Subcutaneous abdominal adipose tissue (tissue), 5 donors: Measurements from ENCODE around the gene GSC.
"Not testable (repeated sequence)": the region's sequence is repeated elsewhere in the genome, so short reads cannot be mapped to it uniquely, and the experiment has no call there.

Source experiments
- H3K27ac ChIP-seq: one replicate; pipeline ENCODE4 v1.7.0; 2013; ENCODE audit warnings: low read depth, mild to moderate bottlenecking, inconsistent platforms, low read length, moderate library complexity
- H3K27me3 ChIP-seq, 5 donors: one replicate each; pipeline ENCODE4 v1.7.0; 2013; ENCODE audit warnings: low read length in 5 of 5, inconsistent platforms in 1 of 5; ENCODE audit not compliant: control insufficient read depth in 5 of 5, insufficient read depth in 4 of 5
- H3K36me3 ChIP-seq, 5 donors: one replicate each; pipeline ENCODE4 v1.7.0; 2013; ENCODE audit warnings: low read length in 5 of 5; ENCODE audit not compliant: control insufficient read depth in 5 of 5, insufficient read depth in 5 of 5
- H3K4me1 ChIP-seq, 5 donors: one replicate each; pipeline ENCODE4 v1.7.0; 2013; ENCODE audit warnings: low read length in 5 of 5, mild to moderate bottlenecking in 3 of 5, moderate library complexity in 1 of 5; ENCODE audit not compliant: control insufficient read depth in 5 of 5, insufficient read depth in 5 of 5
- H3K4me3 ChIP-seq, 5 donors: one replicate each; pipeline ENCODE4 v1.7.0; 2013; ENCODE audit warnings: low read length in 5 of 5, low read depth in 1 of 5
- H3K9ac ChIP-seq, 5 donors: one replicate each; pipeline ENCODE4 v1.7.0; 2013; ENCODE audit warnings: low read length in 5 of 5, mild to moderate bottlenecking in 4 of 5, moderate library complexity in 3 of 5
- H3K9me3 ChIP-seq, 5 donors: one replicate each; pipeline ENCODE4 v1.7.0; 2013; ENCODE audit warnings: low read length in 5 of 5; ENCODE audit not compliant: control insufficient read depth in 5 of 5
- donor health status: healthy.
- donor health status: healthy.
- donor health status: healthy.
- donor health status: healthy.
- donor health status: healthy.

Gene GSC

DNA sequence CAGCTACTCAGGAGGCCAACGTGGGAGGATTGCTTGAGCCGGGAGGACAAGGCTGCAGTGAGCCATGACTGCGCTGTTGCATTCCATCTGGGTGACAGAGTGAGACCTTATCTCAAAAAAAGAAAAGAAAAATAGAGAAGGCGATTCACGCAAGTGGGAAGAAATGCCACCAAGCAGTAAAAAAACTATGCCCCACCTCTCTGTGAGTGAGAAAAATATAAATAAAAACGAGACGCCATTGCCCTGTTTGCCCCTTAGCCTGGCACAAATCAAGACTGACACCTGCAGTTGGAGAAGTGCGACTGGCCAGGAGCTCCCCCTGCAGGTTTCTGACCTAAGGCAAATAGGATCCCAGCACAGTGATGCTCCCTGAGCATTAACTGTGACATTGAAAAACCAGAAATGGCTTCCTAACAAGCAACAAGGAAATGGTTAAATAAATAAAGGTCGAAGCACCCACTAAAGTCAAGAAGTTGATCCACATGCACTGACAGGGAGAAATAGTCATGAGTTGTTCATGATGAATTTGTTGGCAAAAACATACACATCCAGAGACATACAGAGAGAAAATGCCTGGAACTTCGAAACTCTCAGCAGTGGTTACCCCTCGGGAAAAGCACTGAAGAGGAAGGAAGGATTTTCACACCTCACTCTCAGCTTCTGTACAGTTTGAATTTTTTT lies 21.1 kb downstream of the GSC start:
- no peaks in the 10 kb centered on the region for H3K9me3 ChIP-seq
- no peaks in the 10 kb centered on the region for H3K36me3 ChIP-seq
- H3K27ac ChIP-seq: no peak overlapping the region
- no peaks in the 10 kb centered on the region for H3K27me3 ChIP-seq
- H3K4me3 ChIP-seq: no peak overlapping the region
- H3K9ac ChIP-seq: no peak overlapping the region
- H3K4me1 ChIP-seq: peaks cover 19 to 36% (median 31%) of the 10 kb centered on the region in 5 donors

DNA sequence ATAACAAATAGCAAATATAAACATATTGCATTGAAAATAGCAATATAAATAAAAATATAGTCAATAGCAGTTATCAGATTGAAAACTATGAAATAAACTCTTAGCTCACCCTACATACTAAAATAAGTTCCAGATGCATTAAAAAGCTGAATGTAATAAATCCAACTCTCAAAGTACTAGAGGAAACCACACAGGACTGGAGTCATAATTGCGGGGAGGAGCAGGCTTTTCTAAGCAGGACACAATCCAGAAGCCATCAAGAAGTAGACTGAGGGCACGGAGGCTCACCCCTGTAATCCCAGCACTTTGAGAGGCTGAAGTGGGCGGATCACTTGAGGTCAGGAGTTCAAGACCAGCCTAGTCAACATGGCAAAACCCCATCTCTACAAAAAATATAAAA lies 22.2 kb downstream of the GSC start:
- Histone ChIP-seq H3K4me3 (no peak overlapping the region), H3K36me3 (no peaks in the 10 kb centered on the region), H3K9ac (no peak overlapping the region), H3K4me1 (peaks cover 12 to 25% (median 22%) of the 10 kb centered on the region in 5 donors), H3K9me3 (no peaks in the 10 kb centered on the region), H3K27ac (no peak overlapping the region), H3K27me3 (no peaks in the 10 kb centered on the region)

DNA sequence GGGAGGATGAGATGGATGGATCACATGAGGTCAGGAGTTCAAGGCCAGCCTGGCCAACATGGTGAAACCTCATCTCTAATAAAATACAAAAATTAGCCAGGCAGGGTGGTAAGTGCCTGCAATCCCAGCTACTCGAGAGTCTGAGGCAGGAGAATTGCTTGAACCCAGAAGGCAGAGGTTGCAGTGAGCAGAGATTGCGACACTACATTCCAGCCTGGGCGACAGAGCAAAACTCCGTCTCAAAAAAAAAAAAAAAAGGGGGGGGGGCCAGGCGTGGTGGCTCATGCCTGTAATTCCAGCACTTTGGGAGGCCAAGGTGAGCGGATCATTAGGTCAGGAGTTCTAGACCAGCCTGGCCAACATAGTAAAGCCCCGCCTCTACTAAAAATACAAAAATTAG lies 22.8 kb downstream of the GSC start:
- not testable (repeated sequence) for H3K27me3 ChIP-seq, H3K9me3 ChIP-seq, H3K9ac ChIP-seq, H3K27ac ChIP-seq, H3K36me3 ChIP-seq, H3K4me3 ChIP-seq
- H3K4me1 ChIP-seq: peaks cover 12 to 24% (median 18%) of the 10 kb centered on the region in 5 donors

DNA sequence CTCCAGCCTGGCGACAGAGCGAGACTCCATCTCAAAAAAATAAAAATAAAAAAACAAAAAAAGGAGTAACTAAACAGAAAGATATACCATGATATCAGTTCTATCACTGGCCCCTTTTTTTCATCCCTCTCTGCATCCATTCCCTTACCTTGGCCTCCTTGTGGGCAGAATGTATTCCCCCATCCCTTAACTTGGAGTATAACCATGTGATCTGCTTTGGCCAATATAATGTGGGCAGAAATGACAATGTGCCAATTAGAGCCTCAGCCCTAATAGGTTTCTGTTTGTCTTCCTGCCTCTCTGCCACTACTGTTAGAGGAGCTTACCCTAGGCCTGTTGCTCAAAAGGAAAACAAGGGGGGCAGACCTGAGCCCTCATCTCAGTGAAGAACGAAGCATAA lies 23.8 kb downstream of the GSC start:
- Histone ChIP-seq H3K27ac (no peak overlapping the region), H3K27me3 (no peaks in the 10 kb centered on the region), H3K36me3 (no peaks in the 10 kb centered on the region), H3K9ac (no peak overlapping the region), H3K4me3 (no peak overlapping the region), H3K9me3 (no peaks in the 10 kb centered on the region), H3K4me1 (peaks cover 5 to 14% (median 9%) of the 10 kb centered on the region in 5 donors)

DNA sequence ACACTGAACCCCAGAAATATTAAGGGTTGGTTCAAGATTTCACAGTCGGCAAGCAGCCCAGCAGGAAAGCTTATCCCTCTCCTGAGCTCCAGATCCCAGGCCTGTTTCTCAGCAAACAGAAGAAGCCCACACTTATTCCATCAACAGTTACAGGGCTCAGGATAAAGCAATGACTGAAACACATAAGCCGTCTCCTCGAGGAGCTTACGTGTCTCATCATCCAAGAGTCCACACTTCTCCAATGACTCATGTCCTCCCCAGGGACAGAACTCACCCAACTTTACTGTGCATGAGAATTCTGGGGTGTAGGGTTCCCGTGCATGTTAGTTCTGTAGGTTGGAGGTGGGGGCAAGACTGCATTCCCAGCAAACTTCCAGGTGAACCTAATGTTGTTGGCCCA lies 31.2 kb downstream of the GSC start:
- Histone ChIP-seq H3K27me3 (no peaks in the 10 kb centered on the region), H3K4me1 (peaks cover 0 to 17% (median 16%) of the 10 kb centered on the region in 5 donors), H3K4me3 (no peak overlapping the region), H3K9me3 (no peaks in the 10 kb centered on the region), H3K9ac (no peak overlapping the region), H3K27ac (no peak overlapping the region), H3K36me3 (no peaks in the 10 kb centered on the region)

DNA sequence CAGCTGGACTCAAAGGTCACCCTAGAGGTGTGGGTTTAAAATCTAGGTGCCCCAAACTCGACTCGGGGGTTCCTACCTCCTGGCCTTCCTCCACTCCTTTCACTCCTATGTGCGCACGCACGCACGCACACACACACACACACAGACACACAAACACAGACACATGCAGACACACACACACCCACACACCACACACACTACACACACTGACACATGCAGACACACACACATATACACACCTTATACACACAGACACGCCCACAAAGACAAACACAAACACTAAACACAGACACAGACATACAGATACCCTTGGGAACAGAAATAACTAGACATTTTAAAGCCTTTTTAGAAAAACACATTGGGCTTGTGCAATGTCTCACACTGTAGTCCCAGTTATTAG lies 31.8 kb downstream of the GSC start:
- Histone ChIP-seq H3K27me3 (no peaks in the 10 kb centered on the region), H3K9me3 (no peaks in the 10 kb centered on the region), H3K9ac (no peak overlapping the region), H3K27ac (no peak overlapping the region), H3K36me3 (no peaks in the 10 kb centered on the region), H3K4me3 (peak overlapping the region in 1 of 5 donors; percentile 4), H3K4me1 (peaks cover 0 to 17% (median 16%) of the 10 kb centered on the region in 5 donors)

DNA sequence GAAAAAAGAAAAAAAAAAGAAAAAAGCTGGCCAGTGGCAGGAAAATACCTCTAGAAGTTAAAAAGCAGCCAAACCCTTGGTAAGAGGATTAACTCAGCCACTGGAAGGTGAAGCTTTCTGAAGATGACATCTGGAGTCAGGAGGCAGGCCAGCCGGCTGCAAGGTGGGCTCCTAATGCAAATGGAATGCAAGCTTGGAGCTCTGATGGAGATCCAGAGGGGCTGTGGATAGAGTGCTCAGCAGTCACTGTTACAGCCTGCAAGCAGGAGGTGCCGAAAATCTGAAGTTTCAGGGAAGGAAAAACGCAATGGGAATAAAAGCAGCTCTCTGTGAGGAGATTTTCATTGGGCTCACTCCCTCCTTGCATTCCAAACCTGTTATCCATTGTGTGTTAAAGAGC lies 41.0 kb downstream of the GSC start:
- no peak overlapping the region for H3K4me3 ChIP-seq
- H3K9me3 ChIP-seq: no peaks in the 10 kb centered on the region
- H3K36me3 ChIP-seq: no peaks in the 10 kb centered on the region
- H3K27ac ChIP-seq: no peak overlapping the region
- no peaks in the 10 kb centered on the region for H3K27me3 ChIP-seq
- H3K4me1 ChIP-seq: peaks cover 0 to 12% (median 3%) of the 10 kb centered on the region in 5 donors
- no peak overlapping the region for H3K9ac ChIP-seq

DNA sequence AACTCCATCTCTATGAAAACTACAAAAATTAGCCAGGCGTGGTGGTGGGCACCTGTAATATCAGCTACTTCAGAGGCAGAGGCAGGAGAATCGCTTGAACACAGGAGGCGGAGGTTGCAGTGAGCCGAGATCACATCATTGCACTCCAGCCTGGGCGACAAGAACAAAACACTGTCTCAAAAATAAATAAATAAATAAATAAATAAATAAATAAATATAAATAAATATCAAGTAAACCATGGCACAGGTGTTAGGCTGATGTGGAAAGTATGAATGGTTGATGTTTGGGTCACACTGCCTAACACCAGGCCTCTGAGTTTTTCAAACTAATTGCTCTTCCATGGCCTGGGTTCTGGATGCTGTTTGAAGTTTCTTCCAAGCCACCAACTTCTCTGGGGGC lies 41.5 kb downstream of the GSC start:
- H3K9ac ChIP-seq, H3K36me3 ChIP-seq, H3K27me3 ChIP-seq, H3K9me3 ChIP-seq, H3K27ac ChIP-seq, H3K4me3 ChIP-seq: not testable (repeated sequence)
- H3K4me1 ChIP-seq: peaks cover 0 to 16% (median 3%) of the 10 kb centered on the region in 5 donors

DNA sequence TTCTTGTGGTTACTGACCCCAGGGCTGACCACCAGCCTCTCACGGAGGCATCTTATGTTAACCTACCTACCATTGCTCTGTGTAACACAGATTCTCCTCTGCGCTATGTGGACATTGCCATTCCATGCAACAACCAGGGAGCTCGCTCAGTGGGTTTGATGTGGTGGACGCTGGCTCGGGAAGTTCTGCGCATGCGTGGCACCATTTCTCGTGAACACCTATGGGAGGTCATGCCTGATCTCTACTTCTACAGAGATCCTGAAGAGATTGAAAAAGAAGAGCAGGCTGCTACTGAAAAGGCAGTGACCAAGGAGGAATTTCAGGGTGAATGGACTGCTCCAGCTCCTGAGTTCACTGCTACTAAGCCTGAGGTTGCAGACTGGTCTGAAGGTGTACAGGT lies 43.3 kb downstream of the GSC start:
- H3K4me1 ChIP-seq: peaks cover 0 to 23% (median 9%) of the 10 kb centered on the region in 5 donors
- not testable (repeated sequence) for H3K9ac ChIP-seq, H3K9me3 ChIP-seq, H3K36me3 ChIP-seq, H3K27me3 ChIP-seq, H3K27ac ChIP-seq, H3K4me3 ChIP-seq

DNA sequence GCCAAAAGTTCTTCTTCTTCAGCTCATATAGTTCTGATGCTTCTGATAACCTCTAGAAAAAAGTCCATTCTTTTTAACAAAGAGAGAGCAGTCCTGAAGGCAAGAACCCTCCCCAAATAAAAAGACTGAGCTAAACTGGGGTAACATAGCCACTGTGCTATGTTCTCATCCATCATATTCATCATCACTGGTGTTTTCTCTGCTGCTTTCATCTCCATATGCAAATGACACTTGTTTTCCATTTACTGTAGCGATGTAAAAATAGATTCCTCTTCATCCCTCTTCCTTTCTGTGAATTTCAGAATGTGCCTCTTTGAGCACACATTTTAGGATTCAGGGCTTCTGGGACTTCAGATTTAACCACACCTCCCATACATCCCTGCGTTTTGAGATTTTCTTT lies 44.9 kb downstream of the GSC start:
- no peak overlapping the region for H3K4me3 ChIP-seq
- peaks cover 0 to 23% (median 9%) of the 10 kb centered on the region in 5 donors for H3K4me1 ChIP-seq
- H3K27me3 ChIP-seq: no peaks in the 10 kb centered on the region
- H3K36me3 ChIP-seq: no peaks in the 10 kb centered on the region
- H3K9ac ChIP-seq: no peak overlapping the region
- no peak overlapping the region for H3K27ac ChIP-seq
- H3K9me3 ChIP-seq: no peaks in the 10 kb centered on the region
